ENCODE measurements around the gene TPCN2.

DNA sequence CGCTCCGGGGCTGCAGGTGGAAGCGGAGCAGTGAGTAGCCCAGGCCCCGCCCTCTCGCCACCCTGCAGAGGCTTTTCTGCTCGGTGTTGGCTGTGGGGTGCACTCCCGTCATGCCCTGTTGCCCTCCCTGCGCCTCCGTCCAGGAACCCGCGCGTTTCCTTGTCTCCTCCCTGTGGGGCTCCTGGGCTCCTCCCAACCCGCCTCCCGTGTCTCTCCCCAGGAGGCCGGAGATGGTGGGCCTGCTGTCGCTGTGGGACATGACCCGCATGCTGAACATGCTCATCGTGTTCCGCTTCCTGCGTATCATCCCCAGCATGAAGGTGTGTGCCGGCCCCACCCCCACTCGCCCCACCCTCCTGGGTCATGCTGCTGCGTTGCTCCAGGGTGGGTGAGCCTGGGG, 32.4 kb downstream of the TPCN2 start:
- TF ChIP-seq, protein P1, sequence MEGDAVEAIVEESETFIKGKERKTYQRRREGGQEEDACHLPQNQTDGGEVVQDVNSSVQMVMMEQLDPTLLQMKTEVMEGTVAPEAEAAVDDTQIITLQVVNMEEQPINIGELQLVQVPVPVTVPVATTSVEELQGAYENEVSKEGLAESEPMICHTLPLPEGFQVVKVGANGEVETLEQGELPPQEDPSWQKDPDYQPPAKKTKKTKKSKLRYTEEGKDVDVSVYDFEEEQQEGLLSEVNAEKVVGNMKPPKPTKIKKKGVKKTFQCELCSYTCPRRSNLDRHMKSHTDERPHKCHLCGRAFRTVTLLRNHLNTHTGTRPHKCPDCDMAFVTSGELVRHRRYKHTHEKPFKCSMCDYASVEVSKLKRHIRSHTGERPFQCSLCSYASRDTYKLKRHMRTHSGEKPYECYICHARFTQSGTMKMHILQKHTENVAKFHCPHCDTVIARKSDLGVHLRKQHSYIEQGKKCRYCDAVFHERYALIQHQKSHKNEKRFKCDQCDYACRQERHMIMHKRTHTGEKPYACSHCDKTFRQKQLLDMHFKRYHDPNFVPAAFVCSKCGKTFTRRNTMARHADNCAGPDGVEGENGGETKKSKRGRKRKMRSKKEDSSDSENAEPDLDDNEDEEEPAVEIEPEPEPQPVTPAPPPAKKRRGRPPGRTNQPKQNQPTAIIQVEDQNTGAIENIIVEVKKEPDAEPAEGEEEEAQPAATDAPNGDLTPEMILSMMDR (IDR thresholded peaks at IDR 0.05; ENCODE audit: poor library complexity, severe bottlenecking): no peak
- TF ChIP-seq RAD21 (conservative IDR thresholded peaks at IDR 0.05) (no peak), EZH2 (IDR thresholded peaks at IDR 0.05; ENCODE audit: borderline replicate concordance, insufficient read depth, low read length, poor library complexity, severe bottlenecking) (no peak)
- TF ChIP-seq, protein P2, sequence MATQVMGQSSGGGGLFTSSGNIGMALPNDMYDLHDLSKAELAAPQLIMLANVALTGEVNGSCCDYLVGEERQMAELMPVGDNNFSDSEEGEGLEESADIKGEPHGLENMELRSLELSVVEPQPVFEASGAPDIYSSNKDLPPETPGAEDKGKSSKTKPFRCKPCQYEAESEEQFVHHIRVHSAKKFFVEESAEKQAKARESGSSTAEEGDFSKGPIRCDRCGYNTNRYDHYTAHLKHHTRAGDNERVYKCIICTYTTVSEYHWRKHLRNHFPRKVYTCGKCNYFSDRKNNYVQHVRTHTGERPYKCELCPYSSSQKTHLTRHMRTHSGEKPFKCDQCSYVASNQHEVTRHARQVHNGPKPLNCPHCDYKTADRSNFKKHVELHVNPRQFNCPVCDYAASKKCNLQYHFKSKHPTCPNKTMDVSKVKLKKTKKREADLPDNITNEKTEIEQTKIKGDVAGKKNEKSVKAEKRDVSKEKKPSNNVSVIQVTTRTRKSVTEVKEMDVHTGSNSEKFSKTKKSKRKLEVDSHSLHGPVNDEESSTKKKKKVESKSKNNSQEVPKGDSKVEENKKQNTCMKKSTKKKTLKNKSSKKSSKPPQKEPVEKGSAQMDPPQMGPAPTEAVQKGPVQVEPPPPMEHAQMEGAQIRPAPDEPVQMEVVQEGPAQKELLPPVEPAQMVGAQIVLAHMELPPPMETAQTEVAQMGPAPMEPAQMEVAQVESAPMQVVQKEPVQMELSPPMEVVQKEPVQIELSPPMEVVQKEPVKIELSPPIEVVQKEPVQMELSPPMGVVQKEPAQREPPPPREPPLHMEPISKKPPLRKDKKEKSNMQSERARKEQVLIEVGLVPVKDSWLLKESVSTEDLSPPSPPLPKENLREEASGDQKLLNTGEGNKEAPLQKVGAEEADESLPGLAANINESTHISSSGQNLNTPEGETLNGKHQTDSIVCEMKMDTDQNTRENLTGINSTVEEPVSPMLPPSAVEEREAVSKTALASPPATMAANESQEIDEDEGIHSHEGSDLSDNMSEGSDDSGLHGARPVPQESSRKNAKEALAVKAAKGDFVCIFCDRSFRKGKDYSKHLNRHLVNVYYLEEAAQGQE (IDR thresholded peaks at IDR 0.05; ENCODE audit: borderline replicate concordance): no peak

All from neural cell (in vitro differentiated cells).